Gastroesophageal sphincter (tissue), 3 donors: Measurements from ENCODE around the gene CSTF3.

Experiments
- EP300 ChIP-seq: sonication (generic); formaldehyde crosslinking; IDR thresholded peaks from one replicate; pipeline ENCODE4 v1.6.1; 2017; ENCODE audit warnings: antibody characterized with exemption, mild to moderate bottlenecking
- POLR2A ChIP-seq, 2 donors: fragments of 450-650 bp; IDR thresholded peaks; one replicate each; pipeline ENCODE4 v1.6.1; 2017; ENCODE audit warnings: antibody characterized with exemption in 2 of 2, mild to moderate bottlenecking in 2 of 2, moderate library complexity in 1 of 2
- TF ChIP-seq, protein P1 (sequence below), 4 experiments: fragments of 200-600 bp in 2 of 4; fragments of 450-650 bp in 2 of 4; sonication (generic) in 1 of 4; IDR thresholded peaks; one replicate each; pipeline ENCODE4 v1.5.1; 2017 to 2019; ENCODE audit warnings: antibody characterized with exemption in 4 of 4, mild to moderate bottlenecking in 2 of 4, moderate library complexity in 2 of 4

DNA sequence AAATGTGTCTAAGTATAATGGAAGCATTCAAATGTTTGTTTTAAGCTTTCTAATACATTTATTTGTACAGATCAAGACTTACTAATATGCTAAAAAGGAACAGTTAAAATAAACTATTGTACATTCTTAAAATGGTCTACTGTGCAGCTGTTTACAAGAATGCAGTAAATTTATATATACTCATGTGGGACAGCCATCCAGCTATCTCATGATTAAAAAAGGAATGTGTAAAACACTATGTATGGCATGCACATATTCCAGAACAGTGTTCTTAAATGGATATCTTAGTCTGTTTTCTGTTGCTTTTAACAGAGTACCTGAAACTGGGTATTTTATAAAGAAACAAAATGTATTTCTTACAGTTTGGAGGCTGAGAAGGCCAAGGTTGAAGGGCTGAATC, 30.2 kb upstream of the CSTF3 start:
- TF ChIP-seq, protein P1, sequence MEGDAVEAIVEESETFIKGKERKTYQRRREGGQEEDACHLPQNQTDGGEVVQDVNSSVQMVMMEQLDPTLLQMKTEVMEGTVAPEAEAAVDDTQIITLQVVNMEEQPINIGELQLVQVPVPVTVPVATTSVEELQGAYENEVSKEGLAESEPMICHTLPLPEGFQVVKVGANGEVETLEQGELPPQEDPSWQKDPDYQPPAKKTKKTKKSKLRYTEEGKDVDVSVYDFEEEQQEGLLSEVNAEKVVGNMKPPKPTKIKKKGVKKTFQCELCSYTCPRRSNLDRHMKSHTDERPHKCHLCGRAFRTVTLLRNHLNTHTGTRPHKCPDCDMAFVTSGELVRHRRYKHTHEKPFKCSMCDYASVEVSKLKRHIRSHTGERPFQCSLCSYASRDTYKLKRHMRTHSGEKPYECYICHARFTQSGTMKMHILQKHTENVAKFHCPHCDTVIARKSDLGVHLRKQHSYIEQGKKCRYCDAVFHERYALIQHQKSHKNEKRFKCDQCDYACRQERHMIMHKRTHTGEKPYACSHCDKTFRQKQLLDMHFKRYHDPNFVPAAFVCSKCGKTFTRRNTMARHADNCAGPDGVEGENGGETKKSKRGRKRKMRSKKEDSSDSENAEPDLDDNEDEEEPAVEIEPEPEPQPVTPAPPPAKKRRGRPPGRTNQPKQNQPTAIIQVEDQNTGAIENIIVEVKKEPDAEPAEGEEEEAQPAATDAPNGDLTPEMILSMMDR (IDR thresholded peaks at IDR 0.05): no peak
- TF ChIP-seq EP300 (no peak), POLR2A (IDR thresholded peaks at IDR 0.05) (no peak)
